Motor neuron (in vitro differentiated cells): ENCODE results near the gene COL25A1. TPM values are rescaled to one million over a fixed set of nuclear protein-coding genes. Genes with fewer than 3 reads are reported as not detected.

ENCODE experiments used
- ATAC-seq, 8 experiments: fragments of 200-7000 bp; cut with Tn5 transposase; replicated peaks in 6 of 8; 2 replicates each; pipeline ENCODE4 v1.8.0; 2021; ENCODE audit warnings: mild to moderate bottlenecking in 8 of 8, moderate library complexity in 8 of 8
- H3K27ac ChIP-seq, 2 donors: fragments of 250-450 bp; sonication (Bioruptor Pico); 2 replicates each; pipeline ENCODE4 v1.9.0; 2021; ENCODE audit warnings: antibody characterized with exemption in 2 of 2, mild to moderate bottlenecking in 2 of 2, moderate library complexity in 1 of 2
- H3K4me1 ChIP-seq, 2 donors: fragments of 250-450 bp; sonication (Bioruptor Pico); replicated peaks in 1 of 2; 2 replicates each; pipeline ENCODE4 v1.6.1; 2021; ENCODE audit warnings: antibody characterized with exemption in 2 of 2, mild to moderate bottlenecking in 2 of 2, moderate library complexity in 1 of 2
- H3K4me3 ChIP-seq, 5 donors: fragments of 250-450 bp; sonication (Bioruptor Pico); 2 replicates each; pipeline ENCODE4 v1.9.0; 2021; ENCODE audit warnings: antibody characterized with exemption in 5 of 5, mild to moderate bottlenecking in 5 of 5, moderate library complexity in 4 of 5
- WGBS, 10 experiments: fragments of 450-650 bp; shearing (Covaris generic); methylation state at CpG; one replicate each; pipeline ENCODE4 v1.0.0; 2022; 5-methylcytosine and 5-hydroxymethylcytosine counted together
- in situ Hi-C, 9 experiments: fragments of 400-800 bp; cut with MboI; loops; one replicate each; pipeline ENCODE4 v1.15.0; 2021; ENCODE audit warnings: low sequenced_read_pairs in 9 of 9, low pct_unique_long_range_greater_than_20kb in 2 of 9; ENCODE audit not compliant: unreplicated experiment in 9 of 9
- total RNA-seq, 8 experiments: library from RNA; unstranded; fragments of 300-600 nt; gene quantifications; 2 replicates each; pipeline versions ENCODE4 v1.2.3 to v1.2.4, GENCODE V29; 2022

Gene COL25A1
- total RNA-seq, 8 experiments from 2014 or later, result 1.3 to 15.1 (median 2.7) TPM

GRCh38 chr4:109199585-109199984 lies 102.9 kb downstream of the COL25A1 start:
- ATAC-seq, result no peak

GRCh38 chr4:109195646-109196045 lies 106.8 kb downstream of the COL25A1 start:
- 50 to 100% (median 100%) methylated on average over 1 of the region's 1 CpG; no CpG with 5 or more reads in 4 of the 10 experiments for WGBS, 10 experiments
- no peak overlapping the region for H3K4me3 ChIP-seq
- in situ Hi-C loops, result no loop called here
- no peak overlapping the region for H3K27ac ChIP-seq
- ATAC-seq, result no peak
- H3K4me1 ChIP-seq, result no peaks in the 10 kb centered on the region

More at GRCh38 chr4:109199585-109199984, 102.9 kb downstream of the COL25A1 start:
- WGBS, 10 experiments, result 50 to 100% (median 82%) methylated on average over 1 of the region's 1 CpG
- Histone ChIP-seq H3K4me3 (no peak overlapping the region), H3K27ac (no peak overlapping the region), H3K4me1 (no peaks in the 10 kb centered on the region)
- in situ Hi-C loops, result no loop called here

GRCh38 chr4:109191216-109191615 lies 111.2 kb downstream of the COL25A1 start:
- Histone ChIP-seq H3K4me3 (no peak overlapping the region), H3K27ac (no peak overlapping the region), H3K4me1 (no peaks in the 10 kb centered on the region)
- in situ Hi-C loops, result no loop called here
- no peak for ATAC-seq
- 50 to 100% (median 81%) methylated on average over 1 to 5 of the region's 5 CpGs; no CpG with 5 or more reads in 1 of the 10 experiments for WGBS, 10 experiments

GRCh38 chr4:109186458-109186945 lies 116.0 kb downstream of the COL25A1 start:
- Histone ChIP-seq H3K27ac (no peak overlapping the region), H3K4me3 (no peak overlapping the region), H3K4me1 (peaks cover 10 to 13% of the 10 kb centered on the region in 2 donors)
- in situ Hi-C loops, result no loop called here
- 21 to 92% (median 53%) methylated on average over 1 to 4 of the region's 4 CpGs for WGBS, 10 experiments
- ATAC-seq, result no peak

GRCh38 chr4:109185951-109186350 lies 116.5 kb downstream of the COL25A1 start:
- Histone ChIP-seq H3K4me1 (peaks cover 10 to 13% of the 10 kb centered on the region in 2 donors), H3K27ac (no peak overlapping the region), H3K4me3 (no peak overlapping the region)
- ATAC-seq, result no peak
- in situ Hi-C loops, result no loop called here
- WGBS, 10 experiments, result 24 to 70% (median 55%) methylated on average over 1 to 7 of the region's 7 CpGs

GRCh38 chr4:109185548-109185947 lies 116.9 kb downstream of the COL25A1 start:
- Histone ChIP-seq H3K27ac (no peak overlapping the region), H3K4me3 (no peak overlapping the region), H3K4me1 (peaks cover 10 to 13% of the 10 kb centered on the region in 2 donors)
- in situ Hi-C loops, result no loop called here
- ATAC-seq, result peak in 3 of 8 experiments; percentile 33 to 50 (median 47)
- 65 to 90% (median 82%) methylated on average over 1 to 2 of the region's 2 CpGs; no CpG with 5 or more reads in 3 of the 10 experiments for WGBS, 10 experiments

GRCh38 chr4:109184491-109184961 lies 117.9 kb downstream of the COL25A1 start:
- WGBS, 10 experiments, result 20 to 100% (median 85%) methylated on average over 1 to 3 of the region's 3 CpGs; no CpG with 5 or more reads in 2 of the 10 experiments
- in situ Hi-C loops, result no loop called here
- H3K4me1 ChIP-seq, result peaks cover 10 to 13% of the 10 kb centered on the region in 2 donors
- ATAC-seq, result peak in 2 of 8 experiments; percentile 58 to 78
- H3K27ac ChIP-seq, result no peak overlapping the region
- no peak overlapping the region for H3K4me3 ChIP-seq

- no peak overlapping the region for H3K4me3 ChIP-seq
- no peak overlapping the region for H3K27ac ChIP-seq
- H3K4me1 ChIP-seq, result peaks cover 10 to 13% of the 10 kb centered on the region in 2 donors
- 76 to 100% (median 85%) methylated on average over 1 to 3 of the region's 3 CpGs; no CpG with 5 or more reads in 4 of the 10 experiments for WGBS, 10 experiments
- ATAC-seq, result peak in 1 of 8 experiments; percentile 26
- in situ Hi-C loops, result no loop called here
Observed at GRCh38 chr4:109183931-109184490, 118.4 kb downstream of the COL25A1 start.

- no peak for ATAC-seq
- 17 to 100% (median 58%) methylated on average over 1 to 3 of the region's 3 CpGs for WGBS, 10 experiments
- in situ Hi-C loops, result no loop called here
- Histone ChIP-seq H3K4me1 (peaks cover 10 to 13% of the 10 kb centered on the region in 2 donors), H3K4me3 (no peak overlapping the region), H3K27ac (no peak overlapping the region)
Observed at GRCh38 chr4:109182696-109183095, 119.8 kb downstream of the COL25A1 start.

GRCh38 chr4:109179061-109179460 lies 123.4 kb downstream of the COL25A1 start:
- 48 to 100% (median 60%) methylated on average over 1 to 3 of the region's 3 CpGs; no CpG with 5 or more reads in 2 of the 10 experiments for WGBS, 10 experiments
- in situ Hi-C loops, result no loop called here
- no peak for ATAC-seq
- Histone ChIP-seq H3K27ac (no peak overlapping the region), H3K4me3 (no peak overlapping the region), H3K4me1 (peaks cover 11 to 22% of the 10 kb centered on the region in 2 donors)

- WGBS, 10 experiments, result 14 to 95% (median 58%) methylated on average over 1 to 5 of the region's 6 CpGs
- Histone ChIP-seq H3K4me3 (no peak overlapping the region), H3K4me1 (peaks cover 4 to 19% of the 10 kb centered on the region in 2 donors), H3K27ac (no peak overlapping the region)
- peak; percentile 11 to 95 (median 60) for ATAC-seq
- in situ Hi-C loops, result no loop called here
Observed at GRCh38 chr4:109177096-109177810, 125.2 kb downstream of the COL25A1 start.

- Histone ChIP-seq H3K4me3 (no peak overlapping the region), H3K4me1 (peaks cover 4 to 20% of the 10 kb centered on the region in 2 donors), H3K27ac (no peak overlapping the region)
- no peak for ATAC-seq
- in situ Hi-C loops, result no loop called here
- WGBS, 10 experiments, result 29 to 100% (median 86%) methylated on average over 1 to 5 of the region's 5 CpGs; no CpG with 5 or more reads in 1 of the 10 experiments
Observed at GRCh38 chr4:109174224-109174953, 128.1 kb downstream of the COL25A1 start.

GRCh38 chr4:109172301-109172700 lies 130.2 kb downstream of the COL25A1 start:
- no peak for ATAC-seq
- no peak overlapping the region for H3K4me3 ChIP-seq
- in situ Hi-C loops, result no loop called here
- H3K27ac ChIP-seq, result no peak overlapping the region
- peaks cover 4 to 21% of the 10 kb centered on the region in 2 donors for H3K4me1 ChIP-seq
- WGBS, 10 experiments, result 66 to 100% (median 81%) methylated on average over 1 to 4 of the region's 4 CpGs; no CpG with 5 or more reads in 1 of the 10 experiments
